Keratinocyte (primary cell): ENCODE data around the gene ERV3-1.
"Not testable (repeated sequence)": the region's sequence is repeated elsewhere in the genome, so short reads cannot be mapped to it uniquely, and the experiment has no call there.

Source experiments
- EZH2 ChIP-seq: IDR thresholded peaks from one replicate; pipeline ENCODE4 v1.6.1; 2012; ENCODE audit warnings: inconsistent platforms, mild to moderate bottlenecking, low read length, moderate library complexity
- TF ChIP-seq, protein P1 (sequence below), 3 experiments: IDR thresholded peaks in 1 of 3; conservative IDR thresholded peaks in 1 of 3; optimal IDR thresholded peaks in 1 of 3; 2 replicates in 2 of 3; 3 replicates in 1 of 3; pipeline versions ENCODE3 to v1.5.1; 2011; ENCODE audit warnings: low read length in 3 of 3, mild to moderate bottlenecking in 3 of 3, moderate library complexity in 2 of 3, control low read depth in 1 of 3, inconsistent platforms in 1 of 3; ENCODE audit not compliant: insufficient read depth in 2 of 3; ENCODE audit errors: extremely low read depth in 1 of 3

DNA sequence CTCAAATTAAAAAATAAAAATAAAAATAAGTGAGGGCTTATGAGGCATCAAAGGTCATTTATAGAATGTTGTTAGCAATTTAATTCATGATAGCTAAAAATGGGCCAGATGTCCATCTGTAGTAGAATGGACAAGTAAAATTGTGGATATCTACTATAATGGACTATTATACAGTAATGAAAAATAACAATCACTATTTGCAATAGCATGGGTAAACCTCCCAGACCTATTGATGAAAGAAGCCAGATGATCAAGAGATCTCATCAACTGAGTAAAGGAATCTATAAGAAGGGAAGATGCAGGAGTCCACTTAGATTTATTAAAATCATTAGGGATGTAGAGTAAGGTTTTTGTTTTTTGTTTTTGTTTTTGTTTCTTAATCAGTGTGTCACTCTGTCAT is 29.0 kb upstream of the ERV3-1 start:
- TF ChIP-seq EZH2 = not testable (repeated sequence)
- TF ChIP-seq, protein P1, sequence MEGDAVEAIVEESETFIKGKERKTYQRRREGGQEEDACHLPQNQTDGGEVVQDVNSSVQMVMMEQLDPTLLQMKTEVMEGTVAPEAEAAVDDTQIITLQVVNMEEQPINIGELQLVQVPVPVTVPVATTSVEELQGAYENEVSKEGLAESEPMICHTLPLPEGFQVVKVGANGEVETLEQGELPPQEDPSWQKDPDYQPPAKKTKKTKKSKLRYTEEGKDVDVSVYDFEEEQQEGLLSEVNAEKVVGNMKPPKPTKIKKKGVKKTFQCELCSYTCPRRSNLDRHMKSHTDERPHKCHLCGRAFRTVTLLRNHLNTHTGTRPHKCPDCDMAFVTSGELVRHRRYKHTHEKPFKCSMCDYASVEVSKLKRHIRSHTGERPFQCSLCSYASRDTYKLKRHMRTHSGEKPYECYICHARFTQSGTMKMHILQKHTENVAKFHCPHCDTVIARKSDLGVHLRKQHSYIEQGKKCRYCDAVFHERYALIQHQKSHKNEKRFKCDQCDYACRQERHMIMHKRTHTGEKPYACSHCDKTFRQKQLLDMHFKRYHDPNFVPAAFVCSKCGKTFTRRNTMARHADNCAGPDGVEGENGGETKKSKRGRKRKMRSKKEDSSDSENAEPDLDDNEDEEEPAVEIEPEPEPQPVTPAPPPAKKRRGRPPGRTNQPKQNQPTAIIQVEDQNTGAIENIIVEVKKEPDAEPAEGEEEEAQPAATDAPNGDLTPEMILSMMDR (optimal IDR thresholded peaks at IDR 0.05 in 1 of 3, IDR thresholded peaks at IDR 0.05 in 1 of 3, conservative IDR thresholded peaks at IDR 0.05 in 1 of 3; ENCODE audit: extremely low read depth in 1 of 3, insufficient read depth in 2 of 3, low read length in 3 of 3) = not testable (repeated sequence)
